ENCODE measurements around the gene MID1.

DNA sequence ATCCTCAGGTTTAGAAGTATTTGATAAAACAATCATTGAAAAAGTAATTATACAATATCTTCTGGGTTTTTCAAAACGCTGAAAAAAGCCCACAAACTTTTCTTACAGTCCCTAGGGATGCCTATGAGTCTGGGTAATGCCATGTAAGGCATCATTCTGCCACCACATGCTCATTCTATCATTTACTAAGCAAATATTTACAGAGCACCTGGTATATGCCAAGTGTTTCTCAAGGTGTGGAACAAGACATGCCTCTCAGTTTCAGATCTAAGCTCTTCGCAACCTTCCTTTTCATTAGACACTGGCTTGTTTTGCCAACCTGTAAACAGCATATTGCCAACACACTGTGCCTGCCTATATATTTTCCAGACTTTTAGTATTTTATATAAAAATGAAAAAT, 17.7 kb downstream of the MID1 start:
- TF ChIP-seq, protein P1, sequence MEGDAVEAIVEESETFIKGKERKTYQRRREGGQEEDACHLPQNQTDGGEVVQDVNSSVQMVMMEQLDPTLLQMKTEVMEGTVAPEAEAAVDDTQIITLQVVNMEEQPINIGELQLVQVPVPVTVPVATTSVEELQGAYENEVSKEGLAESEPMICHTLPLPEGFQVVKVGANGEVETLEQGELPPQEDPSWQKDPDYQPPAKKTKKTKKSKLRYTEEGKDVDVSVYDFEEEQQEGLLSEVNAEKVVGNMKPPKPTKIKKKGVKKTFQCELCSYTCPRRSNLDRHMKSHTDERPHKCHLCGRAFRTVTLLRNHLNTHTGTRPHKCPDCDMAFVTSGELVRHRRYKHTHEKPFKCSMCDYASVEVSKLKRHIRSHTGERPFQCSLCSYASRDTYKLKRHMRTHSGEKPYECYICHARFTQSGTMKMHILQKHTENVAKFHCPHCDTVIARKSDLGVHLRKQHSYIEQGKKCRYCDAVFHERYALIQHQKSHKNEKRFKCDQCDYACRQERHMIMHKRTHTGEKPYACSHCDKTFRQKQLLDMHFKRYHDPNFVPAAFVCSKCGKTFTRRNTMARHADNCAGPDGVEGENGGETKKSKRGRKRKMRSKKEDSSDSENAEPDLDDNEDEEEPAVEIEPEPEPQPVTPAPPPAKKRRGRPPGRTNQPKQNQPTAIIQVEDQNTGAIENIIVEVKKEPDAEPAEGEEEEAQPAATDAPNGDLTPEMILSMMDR (IDR thresholded peaks at IDR 0.05), result no peak
- no peak for TF ChIP-seq POLR2A (IDR thresholded peaks at IDR 0.05)

All from Peyer's patch (tissue), 4 donors.